Measurements from ENCODE around the gene AIFM2. TPM values are rescaled to one million over a fixed set of nuclear protein-coding genes. Genes with fewer than 3 reads are reported as not detected.
"Not testable (repeated sequence)": the region's sequence is repeated elsewhere in the genome, so short reads cannot be mapped to it uniquely, and the experiment has no call there.

AIFM2 gene
- total and polyA plus RNA-seq, 10 of the 15 experiments (the other 5 are each of a cell fraction or from before 2014, with no cell fraction given): 4.5 to 30.8 (median 15.6) TPM

DNA sequence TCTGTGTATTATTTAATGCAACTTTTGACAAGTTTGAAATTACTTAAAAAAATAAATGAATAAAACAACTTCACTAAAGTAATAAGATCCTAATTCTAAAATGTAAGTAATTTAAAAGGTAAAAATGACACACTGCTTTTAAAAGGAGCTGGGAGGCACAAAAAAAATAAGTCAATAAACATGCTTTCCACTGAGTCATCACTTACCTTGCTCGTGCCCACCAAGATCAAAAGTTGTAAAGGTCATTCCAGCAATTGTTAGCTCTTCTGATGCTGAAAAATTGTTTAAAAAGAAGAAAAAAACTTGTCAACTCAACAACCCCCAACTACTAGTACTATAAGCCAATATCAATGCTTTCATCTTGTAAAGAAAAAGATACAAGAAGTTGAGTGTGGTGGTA, 28.2 kb upstream of the AIFM2 start:
- no peak for TF ChIP-seq MXI1 (IDR thresholded peaks at IDR 0.05; ENCODE audit: low read depth, low read length)
- no peak for TF ChIP-seq FOXK2 (IDR thresholded peaks at IDR 0.05)
- no peak for TF ChIP-seq SPI1 (IDR thresholded peaks at IDR 0.05; ENCODE audit: borderline replicate concordance, insufficient read depth, low read depth, low read length)
- no peak for TF ChIP-seq ASH2L (IDR thresholded peaks at IDR 0.05; ENCODE audit: borderline replicate concordance, low read depth)
- TF ChIP-seq, protein P1, sequence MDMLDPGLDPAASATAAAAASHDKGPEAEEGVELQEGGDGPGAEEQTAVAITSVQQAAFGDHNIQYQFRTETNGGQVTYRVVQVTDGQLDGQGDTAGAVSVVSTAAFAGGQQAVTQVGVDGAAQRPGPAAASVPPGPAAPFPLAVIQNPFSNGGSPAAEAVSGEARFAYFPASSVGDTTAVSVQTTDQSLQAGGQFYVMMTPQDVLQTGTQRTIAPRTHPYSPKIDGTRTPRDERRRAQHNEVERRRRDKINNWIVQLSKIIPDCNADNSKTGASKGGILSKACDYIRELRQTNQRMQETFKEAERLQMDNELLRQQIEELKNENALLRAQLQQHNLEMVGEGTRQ (IDR thresholded peaks at IDR 0.05; ENCODE audit: borderline replicate concordance, low read depth, low read length): no peak
- no peak for TF ChIP-seq ZNF622 (IDR thresholded peaks at IDR 0.05)
- no peak for TF ChIP-seq TCF3 (IDR thresholded peaks at IDR 0.05; ENCODE audit: borderline replicate concordance, insufficient read depth, low read depth, low read length)
- TF ChIP-seq, protein P2, sequence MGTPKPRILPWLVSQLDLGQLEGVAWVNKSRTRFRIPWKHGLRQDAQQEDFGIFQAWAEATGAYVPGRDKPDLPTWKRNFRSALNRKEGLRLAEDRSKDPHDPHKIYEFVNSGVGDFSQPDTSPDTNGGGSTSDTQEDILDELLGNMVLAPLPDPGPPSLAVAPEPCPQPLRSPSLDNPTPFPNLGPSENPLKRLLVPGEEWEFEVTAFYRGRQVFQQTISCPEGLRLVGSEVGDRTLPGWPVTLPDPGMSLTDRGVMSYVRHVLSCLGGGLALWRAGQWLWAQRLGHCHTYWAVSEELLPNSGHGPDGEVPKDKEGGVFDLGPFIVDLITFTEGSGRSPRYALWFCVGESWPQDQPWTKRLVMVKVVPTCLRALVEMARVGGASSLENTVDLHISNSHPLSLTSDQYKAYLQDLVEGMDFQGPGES (IDR thresholded peaks at IDR 0.05): no peak
- TF ChIP-seq EGR1 (IDR thresholded peaks at IDR 0.05; ENCODE audit: borderline replicate concordance in 1 of 2, low read depth in 2 of 2, low read length in 2 of 2): no peak
- TF ChIP-seq, protein P3, sequence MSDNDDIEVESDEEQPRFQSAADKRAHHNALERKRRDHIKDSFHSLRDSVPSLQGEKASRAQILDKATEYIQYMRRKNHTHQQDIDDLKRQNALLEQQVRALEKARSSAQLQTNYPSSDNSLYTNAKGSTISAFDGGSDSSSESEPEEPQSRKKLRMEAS (IDR thresholded peaks at IDR 0.05; ENCODE audit: low read depth, low read length): no peak
- TF ChIP-seq, protein P4, sequence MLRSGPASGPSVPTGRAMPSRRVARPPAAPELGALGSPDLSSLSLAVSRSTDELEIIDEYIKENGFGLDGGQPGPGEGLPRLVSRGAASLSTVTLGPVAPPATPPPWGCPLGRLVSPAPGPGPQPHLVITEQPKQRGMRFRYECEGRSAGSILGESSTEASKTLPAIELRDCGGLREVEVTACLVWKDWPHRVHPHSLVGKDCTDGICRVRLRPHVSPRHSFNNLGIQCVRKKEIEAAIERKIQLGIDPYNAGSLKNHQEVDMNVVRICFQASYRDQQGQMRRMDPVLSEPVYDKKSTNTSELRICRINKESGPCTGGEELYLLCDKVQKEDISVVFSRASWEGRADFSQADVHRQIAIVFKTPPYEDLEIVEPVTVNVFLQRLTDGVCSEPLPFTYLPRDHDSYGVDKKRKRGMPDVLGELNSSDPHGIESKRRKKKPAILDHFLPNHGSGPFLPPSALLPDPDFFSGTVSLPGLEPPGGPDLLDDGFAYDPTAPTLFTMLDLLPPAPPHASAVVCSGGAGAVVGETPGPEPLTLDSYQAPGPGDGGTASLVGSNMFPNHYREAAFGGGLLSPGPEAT (IDR thresholded peaks at IDR 0.05; ENCODE audit: low read depth): no peak
- TF ChIP-seq BHLHE40 (IDR thresholded peaks at IDR 0.05; ENCODE audit: borderline replicate concordance in 1 of 2, low read depth in 2 of 2, low read length in 1 of 2): no peak
- Histone ChIP-seq H3K4me1 (ENCODE audit: control insufficient read depth, insufficient read depth, low read length) (peaks cover 21% of the 10 kb centered on the region), H3K4me3 (no peak overlapping the region), H3K9me3 (replicated peaks; ENCODE audit: control insufficient read depth, insufficient read depth, low read length) (no peaks in the 10 kb centered on the region), H3K4me2 (ENCODE audit: control insufficient read depth, insufficient read depth) (no peak overlapping the region), H3K27ac (ENCODE audit: control insufficient read depth, insufficient read depth) (no peak overlapping the region), H3K9ac (ENCODE audit: control insufficient read depth, insufficient read depth, low read length) (no peak overlapping the region), H3K36me3 (ENCODE audit: control insufficient read depth in 2 of 2, insufficient read depth in 2 of 2, low read length in 1 of 2) (peaks cover 6 to 24% of the 10 kb centered on the region in 2 experiments), H2AFZ (ENCODE audit: control insufficient read depth, low read depth, low read length) (no peak overlapping the region), H3K79me2 (ENCODE audit: control insufficient read depth, insufficient read depth, low read length) (peaks cover 57% of the 10 kb centered on the region), H3K27me3 (replicated peaks in 1 of 2; ENCODE audit: control insufficient read depth in 2 of 2, insufficient read depth in 2 of 2, low read length in 1 of 2) (no peaks in the 10 kb centered on the region), H4K20me1 (ENCODE audit: control insufficient read depth, insufficient read depth) (no peaks in the 10 kb centered on the region)
- ChIA-PET RAD21 (ENCODE audit: unreplicated experiment) (interaction anchor here (1.8 to 3.3 kb wide), 2 partner anchors 10 to 14 kb away, joined by 5 to 30 read pairs; partner anchors contain the start of genes SAR1A and TYSND1), SMC1A (ENCODE audit: uncharacterized antibody, unreplicated experiment) (interaction anchor here (0.9 to 3.3 kb wide), 4 partner anchors 8 to 14 kb away, joined by 3 to 23 read pairs (median 4); partner anchors contain the start of genes SAR1A and TYSND1), CTCF (interaction anchor here (0.6 to 3.7 kb wide), 4 partner anchors 11 to 203 kb away, joined by 3 to 35 read pairs (median 4); partner anchors contain the start of gene TYSND1), POLR2A (interaction anchor here (1.0 to 2.4 kb wide), 2 partner anchors 11 to 61 kb away, joined by 5 to 9 read pairs; no protein-coding TSS in a partner anchor)
- WGBS (ENCODE audit: insufficient coverage, insufficient replicate concordance, low lambda C conversion rate, missing lambda C conversion rate): 33% methylated on average over 1 of the region's 1 CpG
- FAIRE-seq (no peak), ATAC-seq (no peak), DNase-seq (ENCODE audit: low read depth, low spot score) (no peak)
- BruUV-seq (replicated peaks): no TSS peak
- in situ Hi-C loops (cut with MboI) (no loop called here), intact Hi-C loops (cut with micrococcal nuclease; ENCODE audit: unreplicated experiment) (no loop called here)

DNA sequence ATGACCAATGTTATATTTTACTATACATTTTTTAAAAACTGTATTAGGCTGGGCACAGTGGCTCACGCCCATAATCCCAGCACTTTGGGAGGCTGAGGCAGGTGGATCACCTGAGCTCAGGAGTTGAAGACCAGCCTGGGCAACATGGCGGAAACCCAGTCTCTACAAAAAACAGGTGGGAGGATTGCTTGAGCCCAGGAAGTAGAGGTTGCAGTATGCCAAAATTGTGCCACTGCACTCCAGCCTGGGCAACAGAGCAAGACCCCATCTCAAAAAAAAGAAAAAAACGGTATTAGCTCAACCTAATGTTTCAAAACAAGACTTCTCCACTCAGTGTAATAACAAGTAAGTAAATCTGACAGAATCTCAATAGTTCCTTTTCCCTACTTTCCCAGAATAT, 26.7 kb upstream of the AIFM2 start:
- peaks cover 7 to 26% of the 10 kb centered on the region in 2 experiments for H3K36me3 ChIP-seq (ENCODE audit: control insufficient read depth in 2 of 2, insufficient read depth in 2 of 2, low read length in 1 of 2)
- H4K20me1 ChIP-seq (ENCODE audit: control insufficient read depth, insufficient read depth); H3K27me3 ChIP-seq (replicated peaks in 1 of 2; ENCODE audit: control insufficient read depth in 2 of 2, insufficient read depth in 2 of 2, low read length in 1 of 2); RAD21 ChIA-PET (ENCODE audit: unreplicated experiment); BruUV-seq (replicated peaks); ATAC-seq; H3K9me3 ChIP-seq (replicated peaks; ENCODE audit: control insufficient read depth, insufficient read depth, low read length); H3K4me3 ChIP-seq; intact Hi-C loops (cut with micrococcal nuclease; ENCODE audit: unreplicated experiment); FAIRE-seq; H3K4me2 ChIP-seq (ENCODE audit: control insufficient read depth, insufficient read depth); in situ Hi-C loops (cut with MboI); H3K9ac ChIP-seq (ENCODE audit: control insufficient read depth, insufficient read depth, low read length); H3K27ac ChIP-seq (ENCODE audit: control insufficient read depth, insufficient read depth); DNase-seq (ENCODE audit: low read depth, low spot score); H2AFZ ChIP-seq (ENCODE audit: control insufficient read depth, low read depth, low read length): not testable (repeated sequence)
- peaks cover 45% of the 10 kb centered on the region for H3K79me2 ChIP-seq (ENCODE audit: control insufficient read depth, insufficient read depth, low read length)
- ChIA-PET POLR2A (interaction anchor here (1.6 kb wide), 1 partner anchor 10 kb away, joined by 4 read pairs; no protein-coding TSS in a partner anchor), SMC1A (ENCODE audit: uncharacterized antibody, unreplicated experiment) (interaction anchor here (1.0 to 1.1 kb wide), 4 partner anchors 8 to 64 kb away, joined by 3 to 6 read pairs (median 4); partner anchors contain the start of gene TYSND1), CTCF (interaction anchor here (2.7 kb wide), 1 partner anchor 13 kb away, joined by 14 read pairs; the partner anchor contains the start of gene TYSND1)
- 100% methylated on average over 3 of the region's 3 CpGs for WGBS (ENCODE audit: insufficient coverage, insufficient replicate concordance, low lambda C conversion rate, missing lambda C conversion rate)
- peaks cover 18% of the 10 kb centered on the region for H3K4me1 ChIP-seq (ENCODE audit: control insufficient read depth, insufficient read depth, low read length)

Data from GM12878 (cell line).